ENCODE data around the gene FEZF2.

DNA sequence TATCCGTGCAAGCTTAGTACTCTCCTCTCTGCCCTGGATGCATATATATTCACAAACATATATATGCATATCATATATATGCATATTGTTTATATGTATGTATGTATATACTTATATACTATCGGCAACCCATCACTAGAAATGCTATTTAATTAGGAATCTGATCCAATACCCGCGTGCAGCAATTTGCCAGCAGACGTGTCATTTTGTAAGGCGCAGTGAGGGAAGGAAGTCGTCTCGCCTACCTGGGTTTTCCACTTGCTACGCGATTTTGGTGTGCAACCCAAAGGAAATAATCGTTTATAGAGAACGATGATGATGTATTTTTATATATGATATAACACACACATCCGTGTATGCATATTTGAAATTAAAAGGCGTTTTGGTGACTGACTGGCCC is 5.6 kb upstream of the FEZF2 start:
- no peak for TF ChIP-seq EP300 (IDR thresholded peaks at IDR 0.05; ENCODE audit: low read depth)
- TF ChIP-seq, protein P1, sequence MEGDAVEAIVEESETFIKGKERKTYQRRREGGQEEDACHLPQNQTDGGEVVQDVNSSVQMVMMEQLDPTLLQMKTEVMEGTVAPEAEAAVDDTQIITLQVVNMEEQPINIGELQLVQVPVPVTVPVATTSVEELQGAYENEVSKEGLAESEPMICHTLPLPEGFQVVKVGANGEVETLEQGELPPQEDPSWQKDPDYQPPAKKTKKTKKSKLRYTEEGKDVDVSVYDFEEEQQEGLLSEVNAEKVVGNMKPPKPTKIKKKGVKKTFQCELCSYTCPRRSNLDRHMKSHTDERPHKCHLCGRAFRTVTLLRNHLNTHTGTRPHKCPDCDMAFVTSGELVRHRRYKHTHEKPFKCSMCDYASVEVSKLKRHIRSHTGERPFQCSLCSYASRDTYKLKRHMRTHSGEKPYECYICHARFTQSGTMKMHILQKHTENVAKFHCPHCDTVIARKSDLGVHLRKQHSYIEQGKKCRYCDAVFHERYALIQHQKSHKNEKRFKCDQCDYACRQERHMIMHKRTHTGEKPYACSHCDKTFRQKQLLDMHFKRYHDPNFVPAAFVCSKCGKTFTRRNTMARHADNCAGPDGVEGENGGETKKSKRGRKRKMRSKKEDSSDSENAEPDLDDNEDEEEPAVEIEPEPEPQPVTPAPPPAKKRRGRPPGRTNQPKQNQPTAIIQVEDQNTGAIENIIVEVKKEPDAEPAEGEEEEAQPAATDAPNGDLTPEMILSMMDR (IDR thresholded peaks at IDR 0.05), result no peak
- no peak for TF ChIP-seq POLR2A (IDR thresholded peaks at IDR 0.05)
